ENCODE measurements around the gene NR1H2. TPM values are rescaled to one million over a fixed set of nuclear protein-coding genes. Genes with fewer than 3 reads are reported as not detected.

Gene NR1H2
- total RNA-seq, 6 experiments from 2014 or later: 66.6 to 76.0 (median 70.1) TPM

- peaks cover 10% of the 10 kb centered on the region; the same call in 1 of the 2 replicates for H3K36me3 Mint-ChIP-seq (ENCODE audit: low read depth)
- no peak overlapping the region for H3K27ac Mint-ChIP-seq
- H3K27me3 Mint-ChIP-seq (ENCODE audit: insufficient read depth): no peaks in the 10 kb centered on the region; the same call in 1 of the 2 replicates
- H3K4me1 Mint-ChIP-seq (ENCODE audit: low read depth): no peaks in the 10 kb centered on the region
- no peak for TF ChIP-seq CTCF (IDR thresholded peaks at IDR 0.05)
- DNase-seq: no peak
- no peak overlapping the region for H3K4me3 Mint-ChIP-seq
- H3K9me3 Mint-ChIP-seq: no peaks in the 10 kb centered on the region
Measured at GRCh38 chr19:50398675-50399367, 22.6 kb downstream of the NR1H2 start.

- no peak overlapping the region for H3K4me3 Mint-ChIP-seq
- no peak for DNase-seq
- H3K27ac Mint-ChIP-seq: no peak overlapping the region
- no peaks in the 10 kb centered on the region for H3K4me1 Mint-ChIP-seq (ENCODE audit: low read depth)
- H3K9me3 Mint-ChIP-seq: no peaks in the 10 kb centered on the region
- H3K36me3 Mint-ChIP-seq (ENCODE audit: low read depth): peaks cover 14% of the 10 kb centered on the region; the same call in 1 of the 2 replicates
- H3K27me3 Mint-ChIP-seq (ENCODE audit: insufficient read depth): no peaks in the 10 kb centered on the region; the same call in 1 of the 2 replicates
- TF ChIP-seq CTCF (IDR thresholded peaks at IDR 0.05): no peak
Measured at GRCh38 chr19:50399368-50399745, 23.1 kb downstream of the NR1H2 start.

DNA sequence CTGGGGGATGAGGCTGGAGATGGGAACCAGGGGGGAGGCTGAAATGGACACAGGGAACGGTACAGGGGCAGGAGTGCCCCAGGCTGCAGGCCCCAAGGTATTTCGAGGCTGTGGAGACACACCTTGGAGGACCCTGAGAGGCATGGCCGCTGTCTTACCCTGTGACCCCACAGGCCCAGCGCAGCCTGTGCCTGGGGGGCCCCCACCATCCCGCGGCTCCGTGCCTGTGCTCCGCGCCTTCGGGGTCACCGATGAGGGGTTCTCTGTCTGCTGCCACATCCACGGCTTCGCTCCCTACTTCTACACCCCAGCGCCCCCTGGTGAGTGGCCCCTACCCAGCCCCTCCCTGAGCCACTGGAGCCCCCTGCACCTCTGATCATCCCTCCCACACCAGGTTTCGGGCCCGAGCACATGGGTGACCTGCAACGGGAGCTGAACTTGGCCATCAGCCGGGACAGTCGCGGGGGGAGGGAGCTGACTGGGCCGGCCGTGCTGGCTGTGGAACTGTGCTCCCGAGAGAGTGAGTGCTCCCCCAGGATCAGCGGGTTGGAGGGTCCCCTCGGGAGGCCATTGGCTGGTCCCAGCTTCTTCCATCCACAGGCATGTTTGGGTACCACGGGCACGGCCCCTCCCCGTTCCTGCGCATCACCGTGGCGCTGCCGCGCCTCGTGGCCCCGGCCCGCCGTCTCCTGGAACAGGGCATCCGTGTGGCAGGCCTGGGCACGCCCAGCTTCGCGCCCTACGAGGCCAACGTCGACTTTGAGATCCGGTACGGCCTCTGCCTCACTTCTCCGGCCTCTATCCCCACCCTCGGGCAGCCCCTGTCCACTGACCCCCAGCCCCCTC is 25.6 kb downstream of the NR1H2 start:
- Mint-ChIP-seq H3K27me3 (ENCODE audit: insufficient read depth) (no peaks in the 10 kb centered on the region; the same call in 1 of the 2 replicates), H3K36me3 (ENCODE audit: low read depth) (peaks cover 10% of the 10 kb centered on the region; the same call in 1 of the 2 replicates), H3K4me3 (no peak overlapping the region), H3K9me3 (no peaks in the 10 kb centered on the region), H3K4me1 (ENCODE audit: low read depth) (no peaks in the 10 kb centered on the region), H3K27ac (no peak overlapping the region)
- peak; percentile 17; the same call in 1 of the 2 replicates for TF ChIP-seq CTCF (IDR thresholded peaks at IDR 0.05)
- no peak for DNase-seq

DNA sequence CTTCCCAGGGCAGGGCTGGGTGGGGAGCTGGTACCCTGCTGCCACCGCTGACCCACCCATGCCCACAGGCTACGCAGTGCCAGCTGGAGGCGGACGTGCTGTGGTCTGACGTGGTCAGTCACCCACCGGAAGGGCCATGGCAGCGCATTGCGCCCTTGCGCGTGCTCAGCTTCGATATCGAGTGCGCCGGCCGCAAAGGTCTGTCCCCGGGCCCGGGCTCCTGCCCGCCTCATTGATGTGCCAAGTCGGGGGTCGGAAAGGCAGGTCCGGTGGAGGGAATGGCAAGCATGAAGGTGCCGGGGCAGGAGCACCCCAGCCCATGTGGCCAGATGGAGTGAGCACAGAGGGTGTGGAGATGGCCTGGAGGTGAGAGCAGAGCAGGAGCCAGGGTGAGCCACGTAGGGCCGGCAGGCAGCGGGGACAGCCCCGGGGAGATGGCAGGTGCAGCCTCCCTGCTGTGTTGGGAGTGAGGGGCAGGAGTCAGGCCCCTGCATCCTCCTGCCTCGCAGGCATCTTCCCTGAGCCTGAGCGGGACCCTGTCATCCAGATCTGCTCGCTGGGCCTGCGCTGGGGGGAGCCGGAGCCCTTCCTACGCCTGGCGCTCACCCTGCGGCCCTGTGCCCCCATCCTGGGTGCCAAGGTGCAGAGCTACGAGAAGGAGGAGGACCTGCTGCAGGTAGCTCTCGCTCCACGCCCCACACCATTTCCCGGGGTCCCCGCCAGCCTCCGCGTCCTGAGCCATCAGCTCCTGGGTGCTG is 26.5 kb downstream of the NR1H2 start:
- no peaks in the 10 kb centered on the region for H3K4me1 Mint-ChIP-seq (ENCODE audit: low read depth)
- H3K27ac Mint-ChIP-seq: no peak overlapping the region
- H3K4me3 Mint-ChIP-seq: no peak overlapping the region
- H3K27me3 Mint-ChIP-seq (ENCODE audit: insufficient read depth): no peaks in the 10 kb centered on the region; the same call in 1 of the 2 replicates
- no peak for TF ChIP-seq CTCF (IDR thresholded peaks at IDR 0.05)
- H3K36me3 Mint-ChIP-seq (ENCODE audit: low read depth): peaks cover 10% of the 10 kb centered on the region; the same call in 1 of the 2 replicates
- H3K9me3 Mint-ChIP-seq: no peaks in the 10 kb centered on the region
- no peak for DNase-seq

DNA sequence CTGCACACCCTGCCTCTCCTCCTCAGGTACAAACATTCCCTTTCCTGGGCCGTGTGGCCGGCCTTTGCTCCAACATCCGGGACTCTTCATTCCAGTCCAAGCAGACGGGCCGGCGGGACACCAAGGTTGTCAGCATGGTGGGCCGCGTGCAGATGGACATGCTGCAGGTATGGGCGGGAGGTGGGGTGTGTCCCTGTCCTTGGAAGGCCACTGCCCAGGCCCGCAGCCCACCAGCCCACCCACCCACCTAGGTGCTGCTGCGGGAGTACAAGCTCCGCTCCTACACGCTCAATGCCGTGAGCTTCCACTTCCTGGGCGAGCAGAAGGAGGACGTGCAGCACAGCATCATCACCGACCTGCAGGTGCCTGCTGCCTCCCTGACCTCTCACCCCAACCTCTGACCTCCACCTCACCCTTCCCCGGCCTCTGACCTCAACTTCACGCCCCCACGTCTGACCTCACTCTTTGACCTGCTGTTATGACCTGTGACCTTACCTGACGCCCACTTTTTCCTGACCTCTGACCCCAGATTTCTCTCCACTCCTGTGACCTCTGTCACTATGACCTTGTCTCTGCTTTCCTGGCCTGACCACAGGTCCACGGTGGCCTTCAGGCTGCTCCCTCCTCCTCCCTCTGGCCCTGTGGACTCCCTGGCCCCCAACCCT is 30.0 kb downstream of the NR1H2 start:
- Mint-ChIP-seq H3K4me3 (no peak overlapping the region), H3K27ac (no peak overlapping the region)

More for the DNA sequence above, 30.0 kb downstream of the NR1H2 start:
- H3K36me3 Mint-ChIP-seq (ENCODE audit: low read depth): peaks cover 10% of the 10 kb centered on the region; the same call in 1 of the 2 replicates
- no peak for DNase-seq
- H3K27me3 Mint-ChIP-seq (ENCODE audit: insufficient read depth): no peaks in the 10 kb centered on the region
- no peaks in the 10 kb centered on the region for H3K4me1 Mint-ChIP-seq (ENCODE audit: low read depth)
- TF ChIP-seq CTCF (IDR thresholded peaks at IDR 0.05): no peak
- no peaks in the 10 kb centered on the region for H3K9me3 Mint-ChIP-seq

Measured in HFFc6 (cell line).